Right lobe of liver (tissue), 6 donors: ENCODE results near the gene NPDC1. TPM values are rescaled to one million over a fixed set of nuclear protein-coding genes. Genes with fewer than 3 reads are reported as not detected.

Source experiments
- ATAC-seq, 4 donors: fragments of 200-7000 bp; cut with Tn5 transposase; one replicate each; pipeline ENCODE4 v1.9.1; 2020; ENCODE audit warnings: mild to moderate bottlenecking in 4 of 4, moderate library complexity in 4 of 4
- DNase-seq, 3 donors: peaks; one replicate each; pipeline ENCODE4 v3.0.0-alpha.2; 2020
- H3K27ac ChIP-seq, 3 donors: fragments of 200-600 bp; one replicate each; pipeline ENCODE4 v1.8.0; 2022
- H3K27me3 ChIP-seq, 2 donors: fragments of 200-600 bp; one replicate each; pipeline ENCODE4 v1.8.0; 2022
- H3K36me3 ChIP-seq, 4 donors: fragments of 200-600 bp; sonication (generic) in 1 of 4; one replicate each; pipeline versions ENCODE4 v1.5.1 to v1.8.0; 2017 to 2022; ENCODE audit warnings: control low read depth in 1 of 4
- H3K4me1 ChIP-seq, 4 donors: fragments of 200-600 bp; sonication (generic) in 1 of 4; one replicate each; pipeline versions ENCODE4 v1.5.1 to v1.8.0; 2017 to 2022; ENCODE audit warnings: control low read depth in 1 of 4
- H3K4me3 ChIP-seq, 3 donors: fragments of 200-600 bp; one replicate each; pipeline ENCODE4 v1.8.0; 2022
- H3K9me3 ChIP-seq, 4 donors: fragments of 200-600 bp; sonication (generic) in 1 of 4; one replicate each; pipeline versions ENCODE4 v1.5.1 to v1.8.0; 2017 to 2022; ENCODE audit warnings: control low read depth in 1 of 4
- CTCF ChIP-seq, 4 donors: fragments of 200-600 bp in 3 of 4; fragments of 450-650 bp in 1 of 4; IDR thresholded peaks; one replicate each; pipeline versions ENCODE4 v1.5.1 to v1.8.0; 2016 to 2022; ENCODE audit warnings: antibody characterized with exemption in 4 of 4, mild to moderate bottlenecking in 2 of 4
- POLR2A ChIP-seq: fragments of 450-650 bp; IDR thresholded peaks from one replicate; pipeline ENCODE4 v1.6.1; 2017; ENCODE audit warnings: antibody characterized with exemption, mild to moderate bottlenecking
- WGBS: methylation state at CpG from one replicate; pipeline ENCODE4 v1.1.6; 2018; ENCODE audit warnings: low coverage, low lambda C conversion rate; ENCODE audit not compliant: insufficient coverage; ENCODE audit errors: missing lambda C conversion rate; 5-methylcytosine and 5-hydroxymethylcytosine counted together
- intact Hi-C, 2 donors: fragments of 100-400 bp; cut with DNase I; formaldehyde crosslinking; loops; one replicate each; pipeline versions ENCODE4 v1.11.2 to v1.14.1; 2022
- total RNA-seq, 6 experiments: library from RNA; depleted of rRNA in 2 of 6; stranded (reverse); fragments of >200 nt in 2 of 6; fragmentation: NEBNext Ultra II Directional in 3 of 6; extraction: Animal tissue kit (Norgen Biotek cat#: 25700) in 3 of 6; gene quantifications; one replicate each; pipeline versions ENCODE4 v1.1.0 to v1.2.4, GENCODE V29; 2016 to 2023
- donor health status: DM: no; HTN: yes; CAD: no.
- donor health status: DM: no; HTN: no; CAD: no.
- donor health status: DM: no; HTN: no; CAD: no.
- donor health status: DM: no; HTN: yes; CAD: no.
- donor health status: DM: no; HTN: yes; CAD: no.

Gene NPDC1
- total RNA-seq, 6 experiments from 2014 or later: 9.3 to 14.9 (median 12.2) TPM

GRCh38 chr9:137045294-137046087, 486 bp downstream of the NPDC1 start:
- peaks cover 0 to 9% (median 0%) of the 10 kb centered on the region in 4 donors for H3K4me1 ChIP-seq
- no peak for ATAC-seq
- H3K27me3 ChIP-seq: peaks cover 3 to 23% of the 10 kb centered on the region in 2 donors
- H3K27ac ChIP-seq: peak overlapping the region in 2 of 3 donors; percentile 13 to 51
- H3K9me3 ChIP-seq: no peaks in the 10 kb centered on the region
- no peak for DNase-seq
- intact Hi-C loops: no loop called here
- 0% methylated on average over 11 of the region's 96 CpGs for WGBS
- peak overlapping the region; percentile 31 to 48 (median 35) for H3K4me3 ChIP-seq
- H3K36me3 ChIP-seq: no peaks in the 10 kb centered on the region
- TF ChIP-seq POLR2A: no peak
- TF ChIP-seq CTCF (IDR thresholded peaks at IDR 0.05): no peak

- H3K27me3 ChIP-seq: peaks cover 3 to 23% of the 10 kb centered on the region in 2 donors
- 23% methylated on average over 10 of the region's 18 CpGs for WGBS
Measured at GRCh38 chr9:137044502-137045177, 1.3 kb downstream of the NPDC1 start.

GRCh38 chr9:137044037-137044436, 1.9 kb downstream of the NPDC1 start:
- DNase-seq (no peak), ATAC-seq (no peak)
- intact Hi-C loops: no loop called here
- Histone ChIP-seq H3K27ac (no peak overlapping the region), H3K4me1 (peaks cover 0 to 9% (median 0%) of the 10 kb centered on the region in 4 donors), H3K27me3 (peaks cover 3 to 23% of the 10 kb centered on the region in 2 donors), H3K9me3 (no peaks in the 10 kb centered on the region), H3K4me3 (peak overlapping the region in 1 of 3 donors; percentile 29), H3K36me3 (no peaks in the 10 kb centered on the region)
- TF ChIP-seq POLR2A (no peak), CTCF (IDR thresholded peaks at IDR 0.05) (no peak)
- 8% methylated on average over 6 of the region's 12 CpGs for WGBS

More at GRCh38 chr9:137044502-137045177, 1.3 kb downstream of the NPDC1 start:
- H3K36me3 ChIP-seq: no peaks in the 10 kb centered on the region
- DNase-seq (no peak), ATAC-seq (no peak)
- H3K9me3 ChIP-seq: no peaks in the 10 kb centered on the region
- TF ChIP-seq CTCF (IDR thresholded peaks at IDR 0.05) (no peak), POLR2A (no peak)
- intact Hi-C loops: no loop called here
- peaks cover 0 to 9% (median 0%) of the 10 kb centered on the region in 4 donors for H3K4me1 ChIP-seq
- no peak overlapping the region for H3K27ac ChIP-seq
- H3K4me3 ChIP-seq: peak overlapping the region; percentile 28 to 48 (median 29)

GRCh38 chr9:137042751-137043727, 2.9 kb downstream of the NPDC1 start:
- DNase-seq (peak in 1 of 3 donors; percentile 47), ATAC-seq (peak; percentile 27 to 41 (median 28))
- Histone ChIP-seq H3K9me3 (no peaks in the 10 kb centered on the region), H3K27me3 (peaks cover 3 to 21% of the 10 kb centered on the region in 2 donors), H3K4me1 (peaks cover 0 to 9% (median 0%) of the 10 kb centered on the region in 4 donors), H3K4me3 (no peak overlapping the region), H3K27ac (no peak overlapping the region), H3K36me3 (no peaks in the 10 kb centered on the region)
- TF ChIP-seq POLR2A: no peak
- intact Hi-C loops: no loop called here
- 70% methylated on average over 2 of the region's 36 CpGs for WGBS
